ENCODE measurements around the gene DTX3L. TPM values are rescaled to one million over a fixed set of nuclear protein-coding genes. Genes with fewer than 3 reads are reported as not detected.
"Not testable (repeated sequence)": the region's sequence is repeated elsewhere in the genome, so short reads cannot be mapped to it uniquely, and the experiment has no call there.

Gene DTX3L
- total and polyA plus RNA-seq, 12 donors, result 3.2 to 61.1 (median 12.0) TPM

DNA sequence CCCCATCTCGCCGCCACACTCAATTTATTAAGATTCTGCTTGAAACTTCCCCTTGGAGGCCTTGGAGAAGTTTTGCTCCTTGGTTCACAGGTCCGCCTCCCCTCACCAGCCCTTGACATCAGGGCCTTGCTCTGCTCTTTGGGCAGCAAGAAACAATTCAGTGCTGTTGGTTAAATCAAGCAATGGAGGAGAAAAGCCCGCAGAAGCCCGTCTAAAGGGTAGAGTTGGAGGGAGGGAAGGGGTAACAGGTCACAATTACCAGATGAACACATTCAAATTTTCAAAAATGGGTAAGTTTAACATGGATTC, 467 bp upstream of the DTX3L start:
- TF ChIP-seq, protein P1, sequence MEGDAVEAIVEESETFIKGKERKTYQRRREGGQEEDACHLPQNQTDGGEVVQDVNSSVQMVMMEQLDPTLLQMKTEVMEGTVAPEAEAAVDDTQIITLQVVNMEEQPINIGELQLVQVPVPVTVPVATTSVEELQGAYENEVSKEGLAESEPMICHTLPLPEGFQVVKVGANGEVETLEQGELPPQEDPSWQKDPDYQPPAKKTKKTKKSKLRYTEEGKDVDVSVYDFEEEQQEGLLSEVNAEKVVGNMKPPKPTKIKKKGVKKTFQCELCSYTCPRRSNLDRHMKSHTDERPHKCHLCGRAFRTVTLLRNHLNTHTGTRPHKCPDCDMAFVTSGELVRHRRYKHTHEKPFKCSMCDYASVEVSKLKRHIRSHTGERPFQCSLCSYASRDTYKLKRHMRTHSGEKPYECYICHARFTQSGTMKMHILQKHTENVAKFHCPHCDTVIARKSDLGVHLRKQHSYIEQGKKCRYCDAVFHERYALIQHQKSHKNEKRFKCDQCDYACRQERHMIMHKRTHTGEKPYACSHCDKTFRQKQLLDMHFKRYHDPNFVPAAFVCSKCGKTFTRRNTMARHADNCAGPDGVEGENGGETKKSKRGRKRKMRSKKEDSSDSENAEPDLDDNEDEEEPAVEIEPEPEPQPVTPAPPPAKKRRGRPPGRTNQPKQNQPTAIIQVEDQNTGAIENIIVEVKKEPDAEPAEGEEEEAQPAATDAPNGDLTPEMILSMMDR (IDR thresholded peaks at IDR 0.05), result no peak
- peak overlapping the region; percentile 86 to 99 (median 96) for H3K27ac ChIP-seq
- intact Hi-C loops (cut with DNase I), result loop anchor here in 2 of 10 donors (2.0 to 10.0 kb wide), 2 partner anchors 111 to 117 kb away; partner anchors contain the start of gene PARP14 (in 1 of the 2)
- no peaks in the 10 kb centered on the region for H3K27me3 ChIP-seq
- no peak for DNase-seq
- WGBS, 2 donors, result 32 to 38% methylated on average over 5 of the region's 5 CpGs
- H3K4me1 ChIP-seq, result peaks cover 0 to 70% (median 42%) of the 10 kb centered on the region in 9 donors
- ATAC-seq, result peak in 6 of 8 donors; percentile 11 to 39 (median 26)
- peak overlapping the region; percentile 58 to 96 (median 90) for H3K4me3 ChIP-seq
- H3K36me3 ChIP-seq, result peaks cover 0 to 46% (median 12%) of the 10 kb centered on the region in 9 donors
- no peaks in the 10 kb centered on the region for H3K9me3 ChIP-seq

DNA sequence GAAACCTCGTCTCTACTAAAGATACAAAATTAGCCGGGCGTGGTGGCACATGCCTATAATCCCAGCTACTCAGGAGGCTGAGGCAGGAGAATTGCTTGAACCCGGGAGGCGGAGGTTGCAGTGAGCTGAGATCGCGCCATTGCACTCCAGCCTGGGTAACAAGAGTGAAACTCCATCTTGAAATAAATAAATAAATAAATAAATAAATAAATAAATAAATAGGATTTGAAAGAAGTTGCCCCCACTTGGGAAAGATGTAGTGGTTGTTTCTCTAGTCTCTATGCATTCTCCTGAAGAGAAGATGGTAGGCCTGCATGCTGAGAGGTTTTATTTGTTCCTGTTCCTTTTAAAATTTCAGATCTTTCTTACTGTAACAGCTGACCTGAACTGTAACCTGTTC, 4.0 kb downstream of the DTX3L start:
- H3K9me3 ChIP-seq, DNase-seq, ATAC-seq, H3K27me3 ChIP-seq, H3K4me3 ChIP-seq: not testable (repeated sequence)
- WGBS, 2 donors, result 99% methylated on average over 7 of the region's 7 CpGs
- Histone ChIP-seq H3K4me1 (peaks cover 0 to 65% (median 20%) of the 10 kb centered on the region in 9 donors), H3K36me3 (peaks cover 0 to 75% (median 28%) of the 10 kb centered on the region in 9 donors), H3K27ac (peak overlapping the region in 1 of 10 donors; percentile 7)
- intact Hi-C loops (cut with DNase I), result loop anchor here in 1 of 10 donors (10.0 kb wide), 1 partner anchor 107 kb away; no protein-coding TSS in a partner anchor

DNA sequence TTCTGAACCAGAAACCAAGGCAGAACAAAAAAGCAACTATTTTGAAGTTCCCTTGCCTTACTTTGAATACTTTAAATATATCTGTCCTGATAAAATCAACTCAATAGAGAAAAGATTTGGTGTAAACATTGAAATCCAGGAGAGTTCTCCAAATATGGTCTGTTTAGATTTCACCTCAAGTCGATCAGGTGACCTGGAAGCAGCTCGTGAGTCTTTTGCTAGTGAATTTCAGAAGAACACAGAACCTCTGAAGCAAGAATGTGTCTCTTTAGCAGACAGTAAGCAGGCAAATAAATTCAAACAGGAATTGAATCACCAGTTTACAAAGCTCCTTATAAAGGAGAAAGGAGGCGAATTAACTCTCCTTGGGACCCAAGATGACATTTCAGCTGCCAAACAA, 4.6 kb downstream of the DTX3L start:
- WGBS, 2 donors, result 78 to 88% methylated on average over 3 of the region's 3 CpGs
- peaks cover 0 to 67% (median 16%) of the 10 kb centered on the region in 9 donors for H3K4me1 ChIP-seq
- H3K9me3 ChIP-seq, result no peaks in the 10 kb centered on the region
- peak overlapping the region in 1 of 10 donors; percentile 7 for H3K27ac ChIP-seq
- no peaks in the 10 kb centered on the region for H3K27me3 ChIP-seq
- TF ChIP-seq, protein P1 (IDR thresholded peaks at IDR 0.05), result no peak
- no peak for DNase-seq
- no peak overlapping the region for H3K4me3 ChIP-seq
- H3K36me3 ChIP-seq, result peaks cover 0 to 81% (median 28%) of the 10 kb centered on the region in 9 donors
- no peak for ATAC-seq
- intact Hi-C loops (cut with DNase I), result loop anchor here in 1 of 10 donors (10.0 kb wide), 1 partner anchor 106 kb away; no protein-coding TSS in a partner anchor

DNA sequence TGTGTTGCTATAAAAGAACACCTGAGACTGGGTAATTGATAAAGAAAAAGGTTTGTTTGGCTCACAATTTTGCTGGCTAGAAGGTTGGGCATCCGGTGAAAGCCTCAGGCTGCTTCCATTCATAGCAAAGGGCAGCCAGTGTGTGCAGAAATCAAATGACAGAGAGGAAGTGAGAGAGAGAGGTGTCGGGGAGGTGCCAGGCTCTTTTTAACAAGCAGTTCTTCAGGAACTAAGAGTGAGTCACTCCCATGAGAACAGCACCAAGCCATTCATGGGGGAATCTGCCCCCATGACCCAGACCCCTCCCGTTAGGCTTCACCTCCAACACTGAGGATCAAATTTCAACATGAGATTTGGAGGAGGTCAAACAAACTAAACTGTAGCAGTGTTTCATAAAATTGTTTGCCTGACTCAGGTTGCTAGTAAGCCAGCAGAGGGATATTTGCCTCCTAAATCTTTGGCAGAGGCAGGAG, 8.8 kb downstream of the DTX3L start:
- Histone ChIP-seq H3K4me3 (no peak overlapping the region), H3K9me3 (no peaks in the 10 kb centered on the region), H3K36me3 (peaks cover 0 to 72% (median 21%) of the 10 kb centered on the region in 9 donors), H3K4me1 (peaks cover 0 to 49% (median 8%) of the 10 kb centered on the region in 9 donors), H3K27me3 (no peaks in the 10 kb centered on the region), H3K27ac (no peak overlapping the region)
- whole genome bisulfite sequencing, 2 donors, result 69 to 71% methylated on average over 3 of the region's 3 CpGs
- intact Hi-C loops (cut with DNase I), result no loop called here
- TF ChIP-seq, protein P1 (IDR thresholded peaks at IDR 0.05), result no peak
- peak in 1 of 8 donors; percentile 66 for ATAC-seq
- DNase-seq, result no peak
